ENCODE measurements around the gene GIMD1.
"Not testable (repeated sequence)": the region's sequence is repeated elsewhere in the genome, so short reads cannot be mapped to it uniquely, and the experiment has no call there.

The GIMD1 gene

GRCh38 chr4:106368678-106369077, at the start of gene GIMD1:
TSS of gene GIMD1 (minus strand) at chr4:106368778. CDS start at chr4:106367435, 1,343 bp downstream.
- DNase-seq: no peak

GRCh38 chr4:106414366-106414765, 45.8 kb upstream of the GIMD1 start:
- DNase-seq: no peak

GRCh38 chr4:106409901-106410889, 41.6 kb upstream of the GIMD1 start:
- no peak for DNase-seq

- DNase-seq: not testable (repeated sequence)
Measured at GRCh38 chr4:106408004-106408403, 39.4 kb upstream of the GIMD1 start.

- DNase-seq: no peak
Measured at GRCh38 chr4:106401157-106401556, 32.6 kb upstream of the GIMD1 start.

GRCh38 chr4:106398898-106399297, 30.3 kb upstream of the GIMD1 start:
- DNase-seq: not testable (repeated sequence)

- DNase-seq: no peak
Measured at GRCh38 chr4:106395582-106395981, 27.0 kb upstream of the GIMD1 start.

GRCh38 chr4:106385853-106386393, 17.3 kb upstream of the GIMD1 start:
- no peak for DNase-seq

GRCh38 chr4:106384878-106385277, 16.3 kb upstream of the GIMD1 start:
- no peak for DNase-seq

- no peak for DNase-seq
Measured at GRCh38 chr4:106380179-106380578, 11.6 kb upstream of the GIMD1 start.

- no peak for DNase-seq
Measured at GRCh38 chr4:106373026-106373425, 4.4 kb upstream of the GIMD1 start.

GRCh38 chr4:106371161-106371560, 2.6 kb upstream of the GIMD1 start:
- DNase-seq: no peak

- no peak for DNase-seq
Measured at GRCh38 chr4:106370214-106370613, 1.6 kb upstream of the GIMD1 start.

GRCh38 chr4:106369456-106370060, 980 bp upstream of the GIMD1 start:
- DNase-seq: no peak

GRCh38 chr4:106367072-106367471, 1.5 kb downstream of the GIMD1 start:
- no peak for DNase-seq

- no peak for DNase-seq
Measured at GRCh38 chr4:106366026-106366425, 2.6 kb downstream of the GIMD1 start.

- DNase-seq: no peak
Measured at GRCh38 chr4:106365613-106366012, 3.0 kb downstream of the GIMD1 start.

- DNase-seq: no peak
Measured at GRCh38 chr4:106364282-106364681, 4.3 kb downstream of the GIMD1 start.

GRCh38 chr4:106362086-106362825, 6.3 kb downstream of the GIMD1 start:
- no peak for DNase-seq

- no peak for DNase-seq
Measured at GRCh38 chr4:106358899-106359298, 9.7 kb downstream of the GIMD1 start.

- DNase-seq: no peak
Measured at GRCh38 chr4:106355193-106355592, 13.4 kb downstream of the GIMD1 start.

- no peak for DNase-seq
Measured at GRCh38 chr4:106353786-106354185, 14.8 kb downstream of the GIMD1 start.

- DNase-seq: no peak
Measured at GRCh38 chr4:106351016-106351415, 17.6 kb downstream of the GIMD1 start.

Data from activated effector memory CD4-positive, alpha-beta T cell treated with Interleukin-2 at 50 U/mL for 16 hours (primary cell).